Measurements from ENCODE around the gene KDELR1. TPM values are rescaled to one million over a fixed set of nuclear protein-coding genes. Genes with fewer than 3 reads are reported as not detected.
"Not testable (repeated sequence)": the region's sequence is repeated elsewhere in the genome, so short reads cannot be mapped to it uniquely, and the experiment has no call there.

Gene KDELR1
- total RNA-seq, 2 donors from 2014 or later, result 81.4 to 103 TPM

- DNase-seq (peak; percentile 80), ATAC-seq (peak; percentile 51 to 78)
- intact Hi-C loops (cut with DNase I), result no loop called here
Measured at GRCh38 chr19:48398375-48399235, 7.3 kb upstream of the KDELR1 start.

- intact Hi-C loops (cut with DNase I), result no loop called here
- no peak for DNase-seq
- no peak for ATAC-seq
Measured at GRCh38 chr19:48398102-48398374, 6.7 kb upstream of the KDELR1 start.

- ATAC-seq (no peak), DNase-seq (no peak)
- intact Hi-C loops (cut with DNase I), result no loop called here
Measured at GRCh38 chr19:48397263-48398101, 6.1 kb upstream of the KDELR1 start.

- no peak for DNase-seq
- ATAC-seq, result no peak
- intact Hi-C loops (cut with DNase I), result no loop called here
Measured at GRCh38 chr19:48396824-48397176, 5.4 kb upstream of the KDELR1 start.

- ATAC-seq, result no peak
Measured at GRCh38 chr19:48396016-48396823, 4.9 kb upstream of the KDELR1 start.

GRCh38 chr19:48395499-48395898 is 4.1 kb upstream of the KDELR1 start:
- intact Hi-C loops (cut with DNase I), result no loop called here
- DNase-seq (no peak), ATAC-seq (no peak)

More at GRCh38 chr19:48396016-48396823, 4.9 kb upstream of the KDELR1 start:
- intact Hi-C loops (cut with DNase I), result no loop called here
- DNase-seq, result no peak

GRCh38 chr19:48395170-48395455 is 3.8 kb upstream of the KDELR1 start:
- no peak for ATAC-seq
- intact Hi-C loops (cut with DNase I), result no loop called here
- DNase-seq, result no peak

- intact Hi-C loops (cut with DNase I), result no loop called here
- ATAC-seq, result no peak
Measured at GRCh38 chr19:48394331-48395169, 3.2 kb upstream of the KDELR1 start.

GRCh38 chr19:48393559-48394330 is 2.4 kb upstream of the KDELR1 start, which contains the start of gene GRIN2D:
TSS of gene GRIN2D (plus strand) at chr19:48393668. CDS start at chr19:48398393, 4,725 bp downstream.
- intact Hi-C loops (cut with DNase I), result no loop called here
- DNase-seq, result no peak
- ATAC-seq, result no peak

More at GRCh38 chr19:48394331-48395169, 3.2 kb upstream of the KDELR1 start:
- DNase-seq, result no peak

GRCh38 chr19:48392860-48393558 is 1.7 kb upstream of the KDELR1 start:
- ATAC-seq (no peak), DNase-seq (no peak)
- intact Hi-C loops (cut with DNase I), result no loop called here

GRCh38 chr19:48392006-48392344 is 624 bp upstream of the KDELR1 start:
- DNase-seq; intact Hi-C loops (cut with DNase I); ATAC-seq: not testable (repeated sequence)

GRCh38 chr19:48390188-48391099 is 907 bp downstream of the KDELR1 start:
- ATAC-seq, result peak; percentile 84 to 89
- intact Hi-C loops (cut with DNase I), result no loop called here

GRCh38 chr19:48386981-48387380 is 4.4 kb downstream of the KDELR1 start:
- intact Hi-C loops (cut with DNase I), result no loop called here
- ATAC-seq (no peak), DNase-seq (no peak)

More at GRCh38 chr19:48390188-48391099, 907 bp downstream of the KDELR1 start:
- DNase-seq, result peak; percentile 77

- ATAC-seq (no peak), DNase-seq (no peak)
- intact Hi-C loops (cut with DNase I), result no loop called here
Measured at GRCh38 chr19:48385461-48386087, 5.8 kb downstream of the KDELR1 start.

- DNase-seq (no peak), ATAC-seq (no peak)
- intact Hi-C loops (cut with DNase I), result no loop called here
Measured at GRCh38 chr19:48382286-48382685, 9.1 kb downstream of the KDELR1 start.
